Neural cell (in vitro differentiated cells): ENCODE data around the gene RAET1E.
"Not testable (repeated sequence)": the region's sequence is repeated elsewhere in the genome, so short reads cannot be mapped to it uniquely, and the experiment has no call there.

Source experiments
- EP300 ChIP-seq: fragments of 450-650 bp; conservative IDR thresholded peaks from 2 replicates; pipeline ENCODE4 v1.6.1; 2014; ENCODE audit warnings: antibody characterized with exemption, mild to moderate bottlenecking, moderate library complexity; ENCODE audit not compliant: poor library complexity, severe bottlenecking
- EZH2 ChIP-seq: fragments of 200-600, 300-800 bp; shearing (Covaris generic), sonication (generic); IDR thresholded peaks from 2 replicates; pipeline ENCODE4 v1.6.1; 2014; ENCODE audit warnings: antibody characterized with exemption, low read length, borderline replicate concordance, mild to moderate bottlenecking; ENCODE audit not compliant: insufficient read depth, poor library complexity, severe bottlenecking
- POLR2AphosphoS5 ChIP-seq: IDR thresholded peaks from 2 replicates; pipeline ENCODE4 v1.6.1; 2012
- SMC3 ChIP-seq: fragments of 450-650 bp; conservative IDR thresholded peaks from 2 replicates; pipeline ENCODE4 v1.6.1; 2014; ENCODE audit warnings: antibody characterized with exemption, mild to moderate bottlenecking, moderate library complexity; ENCODE audit not compliant: poor library complexity
- TAF1 ChIP-seq: IDR thresholded peaks from 2 replicates; pipeline ENCODE4 v1.6.1; 2012; ENCODE audit warnings: low read depth
- TF ChIP-seq, protein P1 (sequence below): fragments of 450-650 bp; IDR thresholded peaks from 2 replicates; pipeline ENCODE4 v1.5.1; 2014; ENCODE audit warnings: antibody characterized with exemption, mild to moderate bottlenecking, moderate library complexity; ENCODE audit not compliant: poor library complexity, severe bottlenecking

DNA sequence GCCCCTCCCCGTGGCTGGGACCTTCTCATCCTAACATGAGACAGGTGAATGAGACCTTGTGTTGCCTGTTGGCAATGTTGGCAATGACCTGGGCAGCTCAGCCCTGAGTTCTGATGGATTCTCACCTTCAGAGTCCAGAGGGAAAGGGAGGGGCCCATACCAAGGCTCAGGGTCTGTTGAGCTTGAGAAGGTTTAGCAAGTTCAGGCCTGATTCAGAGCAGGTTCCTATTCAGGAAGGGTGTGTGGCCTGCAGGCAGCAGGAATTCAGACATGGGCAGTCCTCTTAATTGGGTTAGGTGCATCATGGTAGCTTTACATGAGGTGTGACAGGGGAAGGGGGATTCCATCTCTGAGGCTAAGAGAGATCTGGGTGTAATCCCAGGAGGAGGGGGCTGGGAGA, 49.6 kb upstream of the RAET1E start:
- TF ChIP-seq, protein P1, sequence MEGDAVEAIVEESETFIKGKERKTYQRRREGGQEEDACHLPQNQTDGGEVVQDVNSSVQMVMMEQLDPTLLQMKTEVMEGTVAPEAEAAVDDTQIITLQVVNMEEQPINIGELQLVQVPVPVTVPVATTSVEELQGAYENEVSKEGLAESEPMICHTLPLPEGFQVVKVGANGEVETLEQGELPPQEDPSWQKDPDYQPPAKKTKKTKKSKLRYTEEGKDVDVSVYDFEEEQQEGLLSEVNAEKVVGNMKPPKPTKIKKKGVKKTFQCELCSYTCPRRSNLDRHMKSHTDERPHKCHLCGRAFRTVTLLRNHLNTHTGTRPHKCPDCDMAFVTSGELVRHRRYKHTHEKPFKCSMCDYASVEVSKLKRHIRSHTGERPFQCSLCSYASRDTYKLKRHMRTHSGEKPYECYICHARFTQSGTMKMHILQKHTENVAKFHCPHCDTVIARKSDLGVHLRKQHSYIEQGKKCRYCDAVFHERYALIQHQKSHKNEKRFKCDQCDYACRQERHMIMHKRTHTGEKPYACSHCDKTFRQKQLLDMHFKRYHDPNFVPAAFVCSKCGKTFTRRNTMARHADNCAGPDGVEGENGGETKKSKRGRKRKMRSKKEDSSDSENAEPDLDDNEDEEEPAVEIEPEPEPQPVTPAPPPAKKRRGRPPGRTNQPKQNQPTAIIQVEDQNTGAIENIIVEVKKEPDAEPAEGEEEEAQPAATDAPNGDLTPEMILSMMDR, result not testable (repeated sequence)
- TF ChIP-seq TAF1, SMC3, EP300, EZH2, POLR2AphosphoS5: not testable (repeated sequence)
